NOMO-1 treated with dmso at 0.1 percent for 144 hours (cell line): ENCODE results near the gene TNRC6A.
"Not testable (repeated sequence)": the region's sequence is repeated elsewhere in the genome, so short reads cannot be mapped to it uniquely, and the experiment has no call there.

ENCODE experiments used
- DNase-seq: peaks from one replicate; lab custom pipeline; 2025; ENCODE audit not compliant: unreplicated experiment; lab: John Stamatoyannopoulos, UW

The TNRC6A gene

GRCh38 chr16:24810951-24811843 is 81.7 kb downstream of the TNRC6A start:
- no peak for DNase-seq

DNA sequence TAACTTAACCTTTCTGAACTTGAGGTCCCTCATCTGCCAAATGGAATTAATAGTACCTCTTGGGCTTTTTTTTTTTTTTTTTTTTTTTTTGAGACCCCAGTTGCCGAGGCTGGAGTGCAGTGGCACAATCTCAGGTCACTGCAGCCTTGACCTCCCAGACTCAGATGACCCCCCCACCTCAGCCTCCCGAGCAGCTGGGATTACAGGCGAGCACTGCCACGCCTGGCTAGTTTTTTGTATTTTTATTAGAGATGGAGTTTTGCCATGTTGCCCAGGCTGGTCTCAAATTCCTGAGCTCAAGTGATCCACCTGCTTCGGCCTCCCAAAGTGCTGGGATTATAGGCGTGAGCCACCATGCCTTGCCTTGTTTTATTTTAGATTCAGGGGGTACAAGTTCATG is 83.4 kb downstream of the TNRC6A start:
- not testable (repeated sequence) for DNase-seq

GRCh38 chr16:24815021-24815420 is 85.6 kb downstream of the TNRC6A start:
- DNase-seq: no peak

- DNase-seq: no peak
These were observed 87.2 kb downstream of the TNRC6A start for GRCh38 chr16:24816688-24817087.

GRCh38 chr16:24819462-24820040 is 90.1 kb downstream of the TNRC6A start:
- DNase-seq: no peak

GRCh38 chr16:24820522-24820921 is 91.1 kb downstream of the TNRC6A start:
- no peak for DNase-seq

- DNase-seq: no peak
These were observed 91.7 kb downstream of the TNRC6A start for GRCh38 chr16:24821129-24821528.

DNA sequence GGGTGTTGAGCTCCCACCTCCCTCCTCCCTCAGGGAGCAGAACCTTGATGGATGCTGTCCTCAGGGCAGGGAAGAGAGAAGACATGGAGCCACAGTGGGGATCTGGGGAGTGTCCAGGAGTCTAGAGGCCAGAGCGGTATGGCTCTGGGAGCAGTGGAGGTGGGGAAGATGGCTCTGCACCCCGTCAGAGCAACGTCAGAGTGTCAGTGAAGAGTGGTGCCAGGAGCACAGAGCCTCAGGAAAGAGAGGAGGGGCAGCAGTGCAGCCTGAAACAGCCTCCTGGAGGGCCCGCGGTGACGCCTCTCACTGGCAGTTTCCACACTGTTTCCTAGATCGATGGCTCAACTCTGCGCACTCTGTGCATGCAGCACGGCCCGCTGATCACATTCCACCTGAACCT is 93.1 kb downstream of the TNRC6A start:
- DNase-seq: no peak

GRCh38 chr16:24822974-24823373 is 93.5 kb downstream of the TNRC6A start:
- DNase-seq: no peak

GRCh38 chr16:24825696-24826095 is 96.2 kb downstream of the TNRC6A start:
- no peak for DNase-seq

- no peak for DNase-seq
These were observed 96.7 kb downstream of the TNRC6A start for GRCh38 chr16:24826096-24826690.

DNA sequence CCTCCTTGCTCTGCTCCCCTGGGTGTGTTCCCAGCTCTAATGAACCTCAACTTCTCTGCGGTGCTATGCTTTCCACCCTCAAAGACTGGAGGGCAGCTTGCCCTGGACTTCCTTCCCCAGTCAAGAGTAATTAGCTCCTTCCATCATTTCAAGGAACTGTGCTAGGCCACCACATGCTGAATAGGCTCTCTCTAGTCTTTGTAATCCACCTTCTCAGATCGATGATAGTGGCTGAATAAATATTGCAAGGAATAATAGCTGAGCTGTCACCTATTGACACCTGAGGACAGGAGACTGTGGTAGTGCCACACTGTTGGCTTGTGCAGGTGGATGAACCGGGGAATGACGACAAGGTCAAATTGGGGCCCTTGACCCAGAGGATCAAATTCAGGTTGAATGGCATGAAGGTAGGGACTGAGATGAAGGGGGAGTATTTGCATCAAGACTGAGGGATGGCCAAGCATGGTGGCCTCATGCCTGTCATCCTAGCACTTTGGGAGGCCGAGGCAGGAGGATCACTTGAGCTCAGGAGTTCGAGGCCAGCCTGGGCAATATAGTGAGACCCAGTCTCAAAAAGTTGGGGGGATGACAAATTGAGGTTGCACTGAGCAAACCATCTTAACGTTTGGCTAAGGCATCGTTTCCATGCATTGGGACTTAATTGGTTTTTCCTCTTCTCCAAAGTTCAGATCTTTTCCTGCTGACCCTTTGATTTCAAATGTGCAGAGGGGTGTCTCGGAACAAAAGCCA is 97.5 kb downstream of the TNRC6A start:
- DNase-seq: no peak

DNA sequence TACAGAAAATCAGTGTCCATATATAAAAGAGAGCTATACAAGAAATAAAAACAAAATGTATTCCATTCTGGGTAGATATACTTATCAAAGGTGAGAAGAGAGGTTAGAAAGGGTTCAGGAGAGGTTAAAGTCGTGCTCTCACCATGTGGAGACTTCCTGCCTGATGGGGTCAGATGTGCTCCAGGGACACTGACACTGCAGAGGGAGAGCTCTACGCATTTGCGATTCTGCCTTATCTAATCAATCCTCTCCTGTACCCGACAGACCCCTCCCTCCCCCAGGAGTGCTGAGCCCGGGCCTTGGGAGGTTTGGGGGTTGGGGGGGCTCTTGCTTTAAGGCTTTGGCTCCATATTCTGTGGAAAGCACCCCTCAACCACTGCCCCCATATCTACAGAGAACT is 99.7 kb downstream of the TNRC6A start:
- DNase-seq: no peak

DNA sequence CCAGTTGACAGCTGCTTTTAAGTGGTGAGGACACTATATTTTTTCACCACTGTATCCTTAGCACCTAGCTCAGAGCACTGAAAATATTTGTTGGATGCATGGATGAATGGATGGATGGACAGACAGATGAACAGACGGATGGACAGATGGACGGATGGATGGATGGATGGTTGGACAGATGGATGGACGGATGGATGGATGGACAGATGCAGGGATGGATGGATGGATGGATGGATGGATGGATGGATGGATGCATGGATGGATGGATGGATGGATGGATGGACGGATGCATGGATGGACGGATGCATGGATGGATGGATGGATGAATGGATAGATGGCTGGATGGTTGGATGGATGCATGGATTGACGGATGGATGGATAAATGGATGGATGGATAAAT is 103.9 kb downstream of the TNRC6A start:
- DNase-seq: no peak

- DNase-seq: no peak
These were observed 105.2 kb downstream of the TNRC6A start for GRCh38 chr16:24834459-24835335.

- no peak for DNase-seq
These were observed 107.4 kb downstream of the TNRC6A start for GRCh38 chr16:24836836-24837235.

- no peak for DNase-seq
These were observed 108.5 kb downstream of the TNRC6A start for GRCh38 chr16:24837969-24838368.

DNA sequence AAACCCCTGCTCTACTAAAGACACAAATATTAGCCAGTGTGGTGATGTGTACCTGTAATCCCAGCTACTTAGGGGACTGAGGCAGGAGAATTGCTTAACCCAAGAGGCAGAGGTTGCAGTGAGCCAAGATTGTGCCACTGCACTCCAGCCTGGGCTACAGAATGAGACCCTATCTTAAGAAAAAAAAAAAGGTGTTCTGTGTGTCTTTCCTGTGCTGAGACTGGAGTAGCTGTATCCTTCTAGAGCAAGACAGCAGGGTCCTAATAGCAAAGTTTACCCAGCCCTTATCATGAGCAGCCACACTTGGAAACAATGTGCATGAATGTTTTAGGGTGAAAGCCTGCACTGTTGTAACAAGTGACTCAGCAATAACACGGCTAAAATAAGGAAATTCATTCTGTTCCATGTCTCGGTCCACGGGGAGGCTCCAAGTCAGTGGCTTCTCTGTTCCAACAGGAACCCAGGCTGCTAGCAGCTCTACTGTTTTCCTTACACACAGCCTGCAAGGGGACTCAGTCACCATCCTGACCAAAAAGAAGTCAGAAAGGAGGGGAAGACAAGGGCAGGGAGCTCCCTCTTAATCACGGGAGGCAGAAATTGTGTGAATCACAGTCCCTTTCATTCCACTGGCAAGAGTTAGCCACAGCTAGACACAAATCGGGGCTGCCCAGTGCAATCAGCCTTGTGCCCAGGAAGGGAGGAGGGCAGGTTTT is 109.3 kb downstream of the TNRC6A start:
- DNase-seq: no peak

- no peak for DNase-seq
These were observed 110.0 kb downstream of the TNRC6A start for GRCh38 chr16:24839347-24839972.
